A673 (cell line): ENCODE results near the gene MOV10. TPM values are rescaled to one million over a fixed set of nuclear protein-coding genes. Genes with fewer than 3 reads are reported as not detected.
A peak's percentile ranks its signal among the peaks of the same experiment; 100 is the strongest.
"Not testable (repeated sequence)": the region's sequence is repeated elsewhere in the genome, so short reads cannot be mapped to it uniquely, and the experiment has no call there.

Source experiments
- BruUV-seq: library from RNA; stranded (reverse); fragments of 400-500 nt; replicated peaks from 2 replicates; lab custom pipeline; 2021; lab: Mats Ljungman, UMichigan
- CTCF ChIA-PET: fragments of 300-600 bp; sonication (Branson Sonifier 250); formaldehyde crosslinking; loops from one replicate; lab custom pipeline; 2022; ENCODE audit warnings: antibody characterized with exemption; lab: Charles Lee
- POLR2A ChIA-PET: fragments of 300-600 bp; sonication (Branson Sonifier 250); formaldehyde crosslinking; loops from one replicate; lab custom pipeline; 2022; ENCODE audit warnings: antibody characterized with exemption; ENCODE audit not compliant: low non-redundant PET; lab: Charles Lee
- DNase-seq: peaks from one replicate; pipeline ENCODE4 v3.0.0-alpha.2; 2015; ENCODE audit warnings: low spot score
- H3K27ac ChIP-seq: fragments of 200-600 bp; sonication (generic); 2 replicates; pipeline ENCODE4 v1.5.1; 2016; ENCODE audit warnings: mixed run types, low read depth, mild to moderate bottlenecking, mixed read lengths, antibody characterized with exemption, low read length; ENCODE audit not compliant: poor library complexity, severe bottlenecking
- H3K27me3 ChIP-seq: fragments of 200-600 bp; sonication (generic); replicated peaks from 2 replicates; pipeline ENCODE4 v1.6.1; 2017; ENCODE audit warnings: mixed run types, low read depth, mild to moderate bottlenecking, mixed read lengths, antibody characterized with exemption, low read length; ENCODE audit not compliant: insufficient read depth, poor library complexity
- H3K36me3 ChIP-seq: fragments of 200-600 bp; sonication (generic); 2 replicates; pipeline ENCODE4 v1.6.1; 2016; ENCODE audit warnings: mixed run types, mild to moderate bottlenecking, mixed read lengths, antibody characterized with exemption, low read length; ENCODE audit not compliant: insufficient read depth, poor library complexity, severe bottlenecking
- H3K4me1 ChIP-seq: fragments of 200-600 bp; sonication (generic); 2 replicates; pipeline ENCODE4 v1.6.1; 2017; ENCODE audit warnings: mixed run types, mild to moderate bottlenecking, mixed read lengths, antibody characterized with exemption, low read length; ENCODE audit not compliant: insufficient read depth, poor library complexity, severe bottlenecking
- H3K4me3 ChIP-seq: fragments of 200-600 bp; sonication (generic); 2 replicates; pipeline ENCODE4 v1.5.1; 2016; ENCODE audit warnings: low read depth, mixed run types, mild to moderate bottlenecking, mixed read lengths, low read length; ENCODE audit not compliant: poor library complexity, severe bottlenecking
- H3K9me3 ChIP-seq: fragments of 200-600 bp; sonication (generic); 2 replicates; pipeline ENCODE4 v1.6.1; 2016; ENCODE audit warnings: mixed run types, low read depth, mild to moderate bottlenecking, mixed read lengths, antibody characterized with exemption, low read length; ENCODE audit not compliant: poor library complexity, severe bottlenecking
- EZH2 ChIP-seq: fragments of 200-600 bp; sonication (generic); IDR thresholded peaks from 2 replicates; pipeline ENCODE4 v1.6.1; 2017; ENCODE audit warnings: borderline replicate concordance, low read depth, mild to moderate bottlenecking, mixed read lengths, antibody characterized with exemption, low read length; ENCODE audit not compliant: poor library complexity, severe bottlenecking
- intact Hi-C: fragments of 100-400 bp; cut with micrococcal nuclease; formaldehyde crosslinking; loops from one replicate; pipeline ENCODE4 v1.10.0; 2022; ENCODE audit not compliant: unreplicated experiment
- total RNA-seq: library from RNA; stranded (reverse); gene quantifications from 2 replicates; pipeline ENCODE4 v1.2.3, GENCODE V29; 2021
- TF ChIP-seq, protein P1 (sequence below): fragments of 300-800, 200-600 bp; sonication (generic); conservative IDR thresholded peaks from 2 replicates; pipeline ENCODE4 v1.5.1; 2017; ENCODE audit warnings: low read depth, mild to moderate bottlenecking, antibody characterized with exemption, low read length, moderate library complexity, mixed read lengths

MOV10 gene
- total RNA-seq, 1 experiment from 2014 or later, result 87.1 TPM

DNA sequence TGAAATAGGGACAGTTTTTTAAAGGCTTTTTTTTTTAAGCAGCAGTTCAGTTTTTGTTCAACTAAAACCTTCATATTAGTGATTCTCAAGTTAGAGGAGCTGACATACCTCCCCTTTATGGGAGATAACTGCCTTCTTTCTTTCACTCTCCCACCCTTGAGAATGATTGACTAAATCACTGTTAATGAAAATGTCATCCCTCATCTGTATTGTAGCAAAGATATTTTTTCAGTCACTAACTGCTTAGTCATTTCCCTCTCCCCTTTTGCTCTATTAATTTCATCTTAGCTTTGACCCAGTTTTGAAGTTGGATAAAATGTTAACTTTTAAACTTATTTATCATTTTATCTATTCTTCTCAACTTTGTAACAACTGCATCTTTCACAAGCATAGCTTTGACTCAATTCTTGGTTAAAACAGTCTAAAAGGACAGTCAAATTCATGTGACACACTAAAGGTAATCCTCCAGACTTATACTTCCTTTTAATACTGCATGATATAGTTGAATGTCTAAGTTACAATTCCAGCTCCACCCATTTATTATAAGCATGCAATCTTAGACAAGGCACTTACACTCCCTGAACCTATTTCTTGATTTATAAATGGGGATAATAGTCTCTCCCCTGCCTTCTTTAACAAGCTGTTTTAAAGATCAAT is 37.7 kb upstream of the MOV10 start:
- peaks cover 12% of the 10 kb centered on the region for H3K4me1 ChIP-seq
- ChIA-PET POLR2A (no interaction called here), CTCF (no interaction called here)
- H3K36me3 ChIP-seq, result no peaks in the 10 kb centered on the region
- intact Hi-C loops, result no loop called here
- H3K4me3 ChIP-seq, result no peak overlapping the region
- peak overlapping the region; percentile 46 for H3K27ac ChIP-seq
- no TSS peak for BruUV-seq
- no peaks in the 10 kb centered on the region for H3K9me3 ChIP-seq
- TF ChIP-seq, protein P1, sequence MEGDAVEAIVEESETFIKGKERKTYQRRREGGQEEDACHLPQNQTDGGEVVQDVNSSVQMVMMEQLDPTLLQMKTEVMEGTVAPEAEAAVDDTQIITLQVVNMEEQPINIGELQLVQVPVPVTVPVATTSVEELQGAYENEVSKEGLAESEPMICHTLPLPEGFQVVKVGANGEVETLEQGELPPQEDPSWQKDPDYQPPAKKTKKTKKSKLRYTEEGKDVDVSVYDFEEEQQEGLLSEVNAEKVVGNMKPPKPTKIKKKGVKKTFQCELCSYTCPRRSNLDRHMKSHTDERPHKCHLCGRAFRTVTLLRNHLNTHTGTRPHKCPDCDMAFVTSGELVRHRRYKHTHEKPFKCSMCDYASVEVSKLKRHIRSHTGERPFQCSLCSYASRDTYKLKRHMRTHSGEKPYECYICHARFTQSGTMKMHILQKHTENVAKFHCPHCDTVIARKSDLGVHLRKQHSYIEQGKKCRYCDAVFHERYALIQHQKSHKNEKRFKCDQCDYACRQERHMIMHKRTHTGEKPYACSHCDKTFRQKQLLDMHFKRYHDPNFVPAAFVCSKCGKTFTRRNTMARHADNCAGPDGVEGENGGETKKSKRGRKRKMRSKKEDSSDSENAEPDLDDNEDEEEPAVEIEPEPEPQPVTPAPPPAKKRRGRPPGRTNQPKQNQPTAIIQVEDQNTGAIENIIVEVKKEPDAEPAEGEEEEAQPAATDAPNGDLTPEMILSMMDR, result no peak
- TF ChIP-seq EZH2, result no peak
- no peak for DNase-seq
- no peaks in the 10 kb centered on the region for H3K27me3 ChIP-seq

DNA sequence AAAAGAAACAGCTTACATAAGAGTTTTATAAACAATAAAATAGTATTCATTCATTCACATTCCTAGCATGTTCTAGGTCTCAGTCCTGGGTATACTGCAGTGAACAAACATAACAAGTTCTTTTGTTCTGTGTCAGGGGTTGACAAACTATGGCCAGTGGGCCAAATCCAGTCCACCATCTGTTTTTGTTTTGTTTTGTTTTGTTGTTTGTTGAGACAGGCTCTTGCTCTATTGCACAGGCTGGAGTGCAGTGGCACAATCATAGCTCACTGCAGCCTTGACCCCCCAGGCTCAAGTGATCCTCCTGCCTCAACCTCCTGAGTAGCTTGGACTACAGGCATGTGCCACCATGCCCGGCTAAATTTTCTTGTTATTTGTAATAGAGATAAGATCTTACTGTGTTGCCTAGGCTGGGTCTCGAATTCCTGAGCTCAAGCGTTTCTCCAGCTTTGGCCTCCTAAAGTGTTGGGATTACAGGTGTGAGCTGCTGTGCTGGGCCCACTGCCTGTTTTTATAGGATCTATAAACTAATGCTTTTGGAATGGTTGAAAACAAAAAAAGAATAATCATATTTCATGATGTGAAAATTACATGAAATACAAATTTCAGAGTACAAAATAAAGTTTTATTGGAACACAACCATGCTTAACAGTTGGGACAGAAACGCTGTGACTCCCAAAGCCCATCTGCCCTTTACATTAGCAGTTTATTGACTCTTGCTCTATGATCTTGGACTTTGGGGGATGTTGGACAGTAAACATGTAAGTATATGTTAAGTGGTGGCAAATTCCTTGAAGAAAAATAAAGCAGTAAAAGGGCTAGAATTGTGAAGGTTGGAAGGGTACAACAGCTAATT is 37.0 kb upstream of the MOV10 start:
- H3K27ac ChIP-seq, result peak overlapping the region; percentile 46
- no peaks in the 10 kb centered on the region for H3K27me3 ChIP-seq
- TF ChIP-seq, protein P1, result no peak
- TF ChIP-seq EZH2, result no peak
- intact Hi-C loops, result no loop called here
- no TSS peak for BruUV-seq
- ChIA-PET POLR2A (interaction anchor here (0.5 kb wide), 1 partner anchor 243 kb away, joined by 7 read pairs; no protein-coding TSS in a partner anchor), CTCF (no interaction called here)
- DNase-seq, result no peak
- no peaks in the 10 kb centered on the region for H3K9me3 ChIP-seq
- peaks cover 12% of the 10 kb centered on the region for H3K4me1 ChIP-seq
- H3K4me3 ChIP-seq, result no peak overlapping the region
- H3K36me3 ChIP-seq, result no peaks in the 10 kb centered on the region

DNA sequence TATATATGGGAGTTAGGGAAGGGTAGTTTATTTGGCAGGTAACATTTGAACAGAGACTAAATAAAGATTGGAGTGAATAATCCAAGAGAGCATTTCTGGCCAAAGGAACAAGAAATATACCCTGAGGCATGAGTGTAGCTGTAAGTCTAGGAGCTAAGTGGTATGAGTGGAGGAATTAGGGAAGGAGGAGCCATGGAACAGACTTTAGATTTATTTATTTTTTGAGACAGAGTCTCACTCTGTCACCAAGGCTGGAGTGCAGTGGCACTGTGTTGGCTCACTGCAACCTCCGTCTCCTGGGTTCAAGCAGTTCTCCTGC is 36.4 kb upstream of the MOV10 start:
- Histone ChIP-seq H3K4me1 (peaks cover 12% of the 10 kb centered on the region), H3K27ac (no peak overlapping the region), H3K36me3 (no peaks in the 10 kb centered on the region), H3K9me3 (no peaks in the 10 kb centered on the region), H3K27me3 (no peaks in the 10 kb centered on the region), H3K4me3 (no peak overlapping the region)
- BruUV-seq, result no TSS peak
- DNase-seq, result no peak
- POLR2A ChIA-PET, result interaction anchor here (0.5 kb wide), 1 partner anchor 244 kb away, joined by 7 read pairs; no protein-coding TSS in a partner anchor
- CTCF ChIA-PET, result no interaction called here
- intact Hi-C loops, result no loop called here
- TF ChIP-seq, protein P1, result no peak
- TF ChIP-seq EZH2, result no peak

DNA sequence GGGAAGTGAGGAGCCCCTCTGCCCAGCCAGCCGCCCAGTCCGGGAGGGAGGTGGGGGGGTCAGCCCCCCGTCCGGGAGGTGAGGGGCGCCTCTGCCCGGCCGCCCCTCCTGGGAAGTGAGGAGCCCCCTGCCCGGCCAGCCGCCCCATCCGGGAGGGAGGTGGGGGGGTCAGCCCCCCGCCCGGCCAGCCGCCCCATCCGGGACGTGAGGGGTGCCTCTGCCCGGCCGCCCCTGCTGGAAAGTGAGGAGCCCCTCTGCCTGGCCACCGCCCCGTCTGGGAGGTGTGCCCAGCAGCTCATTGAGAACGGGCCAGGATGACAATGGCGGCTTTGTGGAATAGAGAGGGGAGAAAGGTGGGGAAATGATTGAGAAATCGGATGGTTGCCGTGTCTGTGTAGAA is 34.0 kb upstream of the MOV10 start:
- DNase-seq, BruUV-seq, H3K27ac ChIP-seq, CTCF ChIA-PET, intact Hi-C loops, POLR2A ChIA-PET, H3K27me3 ChIP-seq, H3K4me3 ChIP-seq, H3K36me3 ChIP-seq, H3K9me3 ChIP-seq: not testable (repeated sequence)
- peaks cover 12% of the 10 kb centered on the region for H3K4me1 ChIP-seq
